Measurements from ENCODE around the gene SORCS3. TPM values are rescaled to one million over a fixed set of nuclear protein-coding genes. Genes with fewer than 3 reads are reported as not detected.
A peak's percentile ranks its signal among the peaks of the same experiment; 100 is the strongest.

The SORCS3 gene
- total RNA-seq, 1 experiment from 2014 or later: 0.94 TPM

- TF ChIP-seq PRDM15 (CRISPR knock-in tag; IDR thresholded peaks at IDR 0.05): no peak
- TF ChIP-seq ZNF317 (CRISPR knock-in tag; IDR thresholded peaks at IDR 0.05; ENCODE audit: borderline replicate concordance, low read depth): no peak
- no peak for TF ChIP-seq NFYB (CRISPR knock-in tag; conservative IDR thresholded peaks at IDR 0.05; ENCODE audit: low read depth)
- no peak for TF ChIP-seq IRF1 (CRISPR knock-in tag; IDR thresholded peaks at IDR 0.05)
- no peak for TF ChIP-seq ZNF232 (CRISPR knock-in tag; IDR thresholded peaks at IDR 0.05)
These were observed 168.4 kb downstream of the SORCS3 start (continued) for GRCh38 chr10:104809288-104810090.

GRCh38 chr10:104811166-104811565, 170.1 kb downstream of the SORCS3 start:
- Mint-ChIP-seq H3K27ac (0 out of 2 replicates have a peak overlapping the region, but pooled peaks have one; percentile 57), H3K4me3 (no peak overlapping the region), H3K27me3 (ENCODE audit: low read depth) (no peaks in the 10 kb centered on the region), H3K36me3 (peaks cover 8% of the 10 kb centered on the region; the same call in 1 of the 2 replicates), H3K4me1 (peaks cover 40% of the 10 kb centered on the region), H3K9me3 (peaks cover 18% of the 10 kb centered on the region)
- DNase-seq (ENCODE audit: low spot score): no peak
- no peak for ATAC-seq
- ChIA-PET CTCF (no interaction called here), POLR2A (no interaction called here)
- TF ChIP-seq ZNF317 (CRISPR knock-in tag; IDR thresholded peaks at IDR 0.05; ENCODE audit: borderline replicate concordance, low read depth) (no peak), NR1H2 (CRISPR knock-in tag; IDR thresholded peaks at IDR 0.05) (no peak), MLX (CRISPR knock-in tag; IDR thresholded peaks at IDR 0.05) (no peak), USF2 (CRISPR knock-in tag; IDR thresholded peaks at IDR 0.05) (no peak), TCF7 (CRISPR knock-in tag; IDR thresholded peaks at IDR 0.05; ENCODE audit: low read depth) (no peak), ZNF512 (CRISPR knock-in tag; IDR thresholded peaks at IDR 0.05; ENCODE audit: borderline replicate concordance) (no peak)

GRCh38 chr10:104816501-104816900, 175.4 kb downstream of the SORCS3 start:
- no peaks in the 10 kb centered on the region for H3K36me3 Mint-ChIP-seq
- no peaks in the 10 kb centered on the region; the same call in none of the 2 replicates for H3K27me3 Mint-ChIP-seq (ENCODE audit: low read depth)
- ATAC-seq: no peak
- no peak overlapping the region for H3K27ac Mint-ChIP-seq
- H3K4me3 Mint-ChIP-seq: no peak overlapping the region
- H3K4me1 Mint-ChIP-seq: peaks cover 16% of the 10 kb centered on the region
- no peak for DNase-seq (ENCODE audit: low spot score)
- H3K9me3 Mint-ChIP-seq: no peaks in the 10 kb centered on the region
- CTCF ChIA-PET: interaction anchor here (0.9 kb wide), 1 partner anchor 177 kb away, joined by 3 read pairs; no protein-coding TSS in a partner anchor
- POLR2A ChIA-PET: no interaction called here
- TF ChIP-seq SMAD3 (CRISPR knock-in tag; IDR thresholded peaks at IDR 0.05; ENCODE audit: borderline replicate concordance) (no peak), E2F1 (CRISPR knock-in tag; IDR thresholded peaks at IDR 0.05) (no peak), JUN (CRISPR knock-in tag; IDR thresholded peaks at IDR 0.05) (no peak), ZNF423 (CRISPR knock-in tag; IDR thresholded peaks at IDR 0.05) (no peak), FOXK1 (CRISPR knock-in tag; IDR thresholded peaks at IDR 0.05) (no peak), ZNF532 (CRISPR knock-in tag; IDR thresholded peaks at IDR 0.05; ENCODE audit: borderline replicate concordance) (no peak), NFATC4 (CRISPR knock-in tag; IDR thresholded peaks at IDR 0.05) (no peak)

Measured in WTC11 (cell line).